ENCODE measurements around the gene IRF5. TPM values are rescaled to one million over a fixed set of nuclear protein-coding genes. Genes with fewer than 3 reads are reported as not detected.
A peak's percentile ranks its signal among the peaks of the same experiment; 100 is the strongest.

IRF5 gene
- total RNA-seq, 2 donors from 2014 or later: 0.31 to 0.53 TPM

DNA sequence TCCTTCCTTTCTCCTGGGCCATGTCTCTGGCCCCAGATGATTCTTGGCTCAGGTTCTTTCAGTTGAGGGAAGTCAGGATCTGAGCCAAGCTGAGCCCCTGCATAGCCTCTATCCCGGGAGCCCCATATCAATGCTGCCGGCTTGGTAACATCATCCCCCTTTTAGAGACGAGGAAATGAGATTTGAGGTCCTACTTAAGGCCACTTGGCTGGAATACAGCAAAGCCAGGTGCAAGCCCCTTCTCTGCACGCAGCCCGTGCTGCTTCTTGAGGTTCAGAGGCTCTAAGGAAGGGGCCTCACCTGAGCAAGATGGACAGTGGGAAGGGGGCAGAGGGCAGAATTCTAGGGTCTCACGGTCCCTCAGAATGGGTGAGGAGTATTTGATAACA is 2.4 kb upstream of the IRF5 start:
- TF ChIP-seq, protein P1, sequence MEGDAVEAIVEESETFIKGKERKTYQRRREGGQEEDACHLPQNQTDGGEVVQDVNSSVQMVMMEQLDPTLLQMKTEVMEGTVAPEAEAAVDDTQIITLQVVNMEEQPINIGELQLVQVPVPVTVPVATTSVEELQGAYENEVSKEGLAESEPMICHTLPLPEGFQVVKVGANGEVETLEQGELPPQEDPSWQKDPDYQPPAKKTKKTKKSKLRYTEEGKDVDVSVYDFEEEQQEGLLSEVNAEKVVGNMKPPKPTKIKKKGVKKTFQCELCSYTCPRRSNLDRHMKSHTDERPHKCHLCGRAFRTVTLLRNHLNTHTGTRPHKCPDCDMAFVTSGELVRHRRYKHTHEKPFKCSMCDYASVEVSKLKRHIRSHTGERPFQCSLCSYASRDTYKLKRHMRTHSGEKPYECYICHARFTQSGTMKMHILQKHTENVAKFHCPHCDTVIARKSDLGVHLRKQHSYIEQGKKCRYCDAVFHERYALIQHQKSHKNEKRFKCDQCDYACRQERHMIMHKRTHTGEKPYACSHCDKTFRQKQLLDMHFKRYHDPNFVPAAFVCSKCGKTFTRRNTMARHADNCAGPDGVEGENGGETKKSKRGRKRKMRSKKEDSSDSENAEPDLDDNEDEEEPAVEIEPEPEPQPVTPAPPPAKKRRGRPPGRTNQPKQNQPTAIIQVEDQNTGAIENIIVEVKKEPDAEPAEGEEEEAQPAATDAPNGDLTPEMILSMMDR (conservative IDR thresholded peaks at IDR 0.05): no peak
- H3K27me3 Mint-ChIP-seq (ENCODE audit: insufficient read depth): peaks cover 66% of the 10 kb centered on the region
- Histone ChIP-seq H3K4me1 (ENCODE audit: control insufficient read depth, insufficient read depth, low read length) (no peaks in the 10 kb centered on the region), H3K36me3 (ENCODE audit: control insufficient read depth, insufficient read depth, low read length) (no peaks in the 10 kb centered on the region), H3K27me3 (ENCODE audit: control insufficient read depth, insufficient read depth, low read length, poor library complexity, severe bottlenecking) (peaks cover 55% of the 10 kb centered on the region), H3K9ac (ENCODE audit: extremely low read depth, low read length, poor library complexity, severe bottlenecking) (no peak overlapping the region), H3K4me3 (ENCODE audit: low read length) (no peak overlapping the region), H3K9me3 (ENCODE audit: control insufficient read depth, low read length) (no peaks in the 10 kb centered on the region), H3K27ac (ENCODE audit: low read depth, low read length) (no peak overlapping the region)
- no peak overlapping the region for H3K27ac Mint-ChIP-seq
- H3K36me3 Mint-ChIP-seq (ENCODE audit: low read depth): no peaks in the 10 kb centered on the region
- 90 to 91% methylated on average over 4 to 6 of the region's 6 CpGs for WGBS, 2 experiments (ENCODE audit: insufficient coverage in 1 of 2, insufficient read length in 1 of 2)
- DNase-seq: no peak
- no peak overlapping the region for H3K4me3 Mint-ChIP-seq
- no peaks in the 10 kb centered on the region for H3K9me3 Mint-ChIP-seq
- H3K4me1 Mint-ChIP-seq: peaks cover 4% of the 10 kb centered on the region

DNA sequence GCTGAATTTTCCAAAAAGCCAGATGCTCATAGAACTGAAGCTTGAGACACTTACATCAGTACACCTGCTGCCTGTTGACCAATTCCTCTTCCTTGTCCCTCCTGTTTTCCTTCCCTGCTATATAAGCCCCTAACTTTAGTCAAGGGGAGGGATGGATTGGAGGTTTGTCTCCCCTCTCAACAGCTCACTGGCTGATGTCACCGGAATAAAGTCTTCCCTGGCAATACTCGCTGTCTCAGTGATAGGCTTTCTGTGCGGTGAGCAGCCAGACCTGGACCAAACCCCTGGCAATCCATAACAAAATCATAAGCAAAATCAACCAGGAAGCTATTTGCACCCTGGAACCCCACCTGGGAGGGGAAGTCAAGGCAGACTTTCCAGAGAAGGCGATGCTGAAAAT is 929 bp upstream of the IRF5 start:
- Histone ChIP-seq H3K4me1 (ENCODE audit: control insufficient read depth, insufficient read depth, low read length) (no peaks in the 10 kb centered on the region), H3K4me3 (ENCODE audit: low read length) (no peak overlapping the region), H3K27me3 (ENCODE audit: control insufficient read depth, insufficient read depth, low read length, poor library complexity, severe bottlenecking) (peaks cover 55% of the 10 kb centered on the region), H3K9me3 (ENCODE audit: control insufficient read depth, low read length) (no peaks in the 10 kb centered on the region), H3K36me3 (ENCODE audit: control insufficient read depth, insufficient read depth, low read length) (no peaks in the 10 kb centered on the region), H3K27ac (ENCODE audit: low read depth, low read length) (no peak overlapping the region), H3K9ac (ENCODE audit: extremely low read depth, low read length, poor library complexity, severe bottlenecking) (no peak overlapping the region)
- WGBS, 2 experiments (ENCODE audit: insufficient coverage in 1 of 2, insufficient read length in 1 of 2): 94% methylated on average over 2 to 4 of the region's 4 CpGs
- peaks cover 4% of the 10 kb centered on the region for H3K4me1 Mint-ChIP-seq
- H3K27ac Mint-ChIP-seq: no peak overlapping the region
- DNase-seq: no peak
- H3K4me3 Mint-ChIP-seq: peak overlapping the region; percentile 56
- TF ChIP-seq, protein P1 (conservative IDR thresholded peaks at IDR 0.05): no peak
- no peaks in the 10 kb centered on the region for H3K36me3 Mint-ChIP-seq (ENCODE audit: low read depth)
- no peaks in the 10 kb centered on the region for H3K9me3 Mint-ChIP-seq
- H3K27me3 Mint-ChIP-seq (ENCODE audit: insufficient read depth): peaks cover 77% of the 10 kb centered on the region

DNA sequence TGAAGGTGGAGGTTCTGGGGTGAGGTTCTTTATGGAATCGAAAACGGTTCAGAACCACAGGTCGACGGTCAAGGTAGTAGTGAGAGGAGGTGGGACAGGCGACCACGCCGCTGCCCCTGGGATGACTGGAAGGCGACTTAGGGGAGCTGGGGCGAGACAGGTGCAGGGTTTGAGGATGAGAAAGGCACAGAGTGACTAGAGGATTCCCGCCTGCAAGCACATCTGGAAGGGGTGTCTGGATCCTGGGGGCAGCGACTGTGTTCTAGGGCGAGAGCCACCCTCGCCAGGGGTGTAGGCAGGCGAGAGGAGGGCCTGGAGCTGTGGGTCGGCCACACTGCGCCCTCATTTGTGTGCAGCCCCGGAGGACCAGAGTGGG is 468 bp upstream of the IRF5 start:
- peaks cover 55% of the 10 kb centered on the region for H3K27me3 ChIP-seq (ENCODE audit: control insufficient read depth, insufficient read depth, low read length, poor library complexity, severe bottlenecking)
- H3K4me3 Mint-ChIP-seq: peak overlapping the region; percentile 56
- no peak overlapping the region for H3K9ac ChIP-seq (ENCODE audit: extremely low read depth, low read length, poor library complexity, severe bottlenecking)
- TF ChIP-seq, protein P1 (conservative IDR thresholded peaks at IDR 0.05): no peak
- H3K27ac ChIP-seq (ENCODE audit: low read depth, low read length): no peak overlapping the region
- no peaks in the 10 kb centered on the region for H3K9me3 Mint-ChIP-seq
- no peak overlapping the region for H3K27ac Mint-ChIP-seq
- H3K36me3 Mint-ChIP-seq (ENCODE audit: low read depth): no peaks in the 10 kb centered on the region
- WGBS, 2 experiments (ENCODE audit: insufficient coverage in 1 of 2, insufficient read length in 1 of 2): 85 to 92% methylated on average over 14 to 17 of the region's 17 CpGs
- peaks cover 77% of the 10 kb centered on the region for H3K27me3 Mint-ChIP-seq (ENCODE audit: insufficient read depth)
- H3K9me3 ChIP-seq (ENCODE audit: control insufficient read depth, low read length): no peaks in the 10 kb centered on the region
- DNase-seq: peak; percentile 53
- peaks cover 4% of the 10 kb centered on the region for H3K4me1 Mint-ChIP-seq
- H3K4me3 ChIP-seq (ENCODE audit: low read length): no peak overlapping the region
- no peaks in the 10 kb centered on the region for H3K4me1 ChIP-seq (ENCODE audit: control insufficient read depth, insufficient read depth, low read length)
- no peaks in the 10 kb centered on the region for H3K36me3 ChIP-seq (ENCODE audit: control insufficient read depth, insufficient read depth, low read length)

Data from endodermal cell (in vitro differentiated cells).